Progenitor cell of endocrine pancreas (in vitro differentiated cells): Measurements from ENCODE around the gene SLC1A5. TPM values are rescaled to one million over a fixed set of nuclear protein-coding genes. Genes with fewer than 3 reads are reported as not detected.

Experiments used
- DNase-seq: peaks from one replicate; pipeline ENCODE4 v3.0.0; 2021; ENCODE audit warnings: low spot score; ENCODE audit not compliant: unreplicated experiment
- H3K27ac Mint-ChIP-seq: 2 replicates; pipeline ENCODE4 v1.8.0; 2021; ENCODE audit warnings: mild to moderate bottlenecking, moderate library complexity, mixed read lengths
- H3K27me3 Mint-ChIP-seq: 2 replicates; pipeline ENCODE4 v1.8.0; 2021; ENCODE audit warnings: mixed read lengths
- H3K36me3 Mint-ChIP-seq: 2 replicates; pipeline ENCODE4 v1.8.0; 2022; ENCODE audit warnings: mixed read lengths; ENCODE audit not compliant: insufficient read depth
- H3K4me1 Mint-ChIP-seq: 2 replicates; pipeline ENCODE4 v1.8.0; 2021; ENCODE audit warnings: low read depth, mixed read lengths
- H3K4me3 Mint-ChIP-seq: 2 replicates; pipeline ENCODE4 v1.8.0; 2021; ENCODE audit warnings: low read depth, mild to moderate bottlenecking, moderate library complexity, mixed read lengths
- H3K9me3 Mint-ChIP-seq: 2 replicates; pipeline ENCODE4 v1.8.0; 2021; ENCODE audit warnings: low read depth, mixed read lengths
- total RNA-seq: library from RNA; stranded (reverse); gene quantifications from 2 replicates; pipeline ENCODE4 v1.2.1, GENCODE V29; 2021
- TF ChIP-seq, protein P1 (sequence below): fragments of 200-600 bp; sonication (generic); IDR thresholded peaks from one replicate; pipeline ENCODE4 v1.5.0; 2021; ENCODE audit warnings: antibody characterized with exemption, mild to moderate bottlenecking; ENCODE audit not compliant: unreplicated experiment

The SLC1A5 gene
- total RNA-seq, 1 donor from 2014 or later = 24.2 TPM

DNA sequence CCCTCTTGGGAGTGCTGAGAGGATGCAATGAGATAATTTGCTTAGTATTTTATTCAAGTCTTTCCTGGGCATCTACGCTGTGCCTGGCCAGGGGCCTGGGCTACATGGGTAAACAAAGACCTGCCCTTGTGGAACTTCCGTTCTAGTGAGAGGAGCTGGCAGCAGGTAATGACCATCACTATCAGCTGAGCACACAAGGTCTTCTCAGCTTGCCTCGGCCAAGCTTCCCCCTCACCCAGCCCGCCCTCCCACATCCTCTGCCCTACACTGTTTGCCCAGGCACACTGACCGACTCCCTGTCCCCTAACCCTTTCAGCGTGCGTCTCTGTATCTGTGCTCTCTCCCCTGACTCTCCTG, 51.1 kb downstream of the SLC1A5 start:
- TF ChIP-seq, protein P1, sequence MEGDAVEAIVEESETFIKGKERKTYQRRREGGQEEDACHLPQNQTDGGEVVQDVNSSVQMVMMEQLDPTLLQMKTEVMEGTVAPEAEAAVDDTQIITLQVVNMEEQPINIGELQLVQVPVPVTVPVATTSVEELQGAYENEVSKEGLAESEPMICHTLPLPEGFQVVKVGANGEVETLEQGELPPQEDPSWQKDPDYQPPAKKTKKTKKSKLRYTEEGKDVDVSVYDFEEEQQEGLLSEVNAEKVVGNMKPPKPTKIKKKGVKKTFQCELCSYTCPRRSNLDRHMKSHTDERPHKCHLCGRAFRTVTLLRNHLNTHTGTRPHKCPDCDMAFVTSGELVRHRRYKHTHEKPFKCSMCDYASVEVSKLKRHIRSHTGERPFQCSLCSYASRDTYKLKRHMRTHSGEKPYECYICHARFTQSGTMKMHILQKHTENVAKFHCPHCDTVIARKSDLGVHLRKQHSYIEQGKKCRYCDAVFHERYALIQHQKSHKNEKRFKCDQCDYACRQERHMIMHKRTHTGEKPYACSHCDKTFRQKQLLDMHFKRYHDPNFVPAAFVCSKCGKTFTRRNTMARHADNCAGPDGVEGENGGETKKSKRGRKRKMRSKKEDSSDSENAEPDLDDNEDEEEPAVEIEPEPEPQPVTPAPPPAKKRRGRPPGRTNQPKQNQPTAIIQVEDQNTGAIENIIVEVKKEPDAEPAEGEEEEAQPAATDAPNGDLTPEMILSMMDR = no peak
- Mint-ChIP-seq H3K27ac (peak overlapping the region; percentile 82), H3K4me3 (no peak overlapping the region), H3K36me3 (peaks cover 7% of the 10 kb centered on the region), H3K9me3 (no peaks in the 10 kb centered on the region), H3K4me1 (peaks cover 10% of the 10 kb centered on the region), H3K27me3 (no peaks in the 10 kb centered on the region)
- DNase-seq = no peak

DNA sequence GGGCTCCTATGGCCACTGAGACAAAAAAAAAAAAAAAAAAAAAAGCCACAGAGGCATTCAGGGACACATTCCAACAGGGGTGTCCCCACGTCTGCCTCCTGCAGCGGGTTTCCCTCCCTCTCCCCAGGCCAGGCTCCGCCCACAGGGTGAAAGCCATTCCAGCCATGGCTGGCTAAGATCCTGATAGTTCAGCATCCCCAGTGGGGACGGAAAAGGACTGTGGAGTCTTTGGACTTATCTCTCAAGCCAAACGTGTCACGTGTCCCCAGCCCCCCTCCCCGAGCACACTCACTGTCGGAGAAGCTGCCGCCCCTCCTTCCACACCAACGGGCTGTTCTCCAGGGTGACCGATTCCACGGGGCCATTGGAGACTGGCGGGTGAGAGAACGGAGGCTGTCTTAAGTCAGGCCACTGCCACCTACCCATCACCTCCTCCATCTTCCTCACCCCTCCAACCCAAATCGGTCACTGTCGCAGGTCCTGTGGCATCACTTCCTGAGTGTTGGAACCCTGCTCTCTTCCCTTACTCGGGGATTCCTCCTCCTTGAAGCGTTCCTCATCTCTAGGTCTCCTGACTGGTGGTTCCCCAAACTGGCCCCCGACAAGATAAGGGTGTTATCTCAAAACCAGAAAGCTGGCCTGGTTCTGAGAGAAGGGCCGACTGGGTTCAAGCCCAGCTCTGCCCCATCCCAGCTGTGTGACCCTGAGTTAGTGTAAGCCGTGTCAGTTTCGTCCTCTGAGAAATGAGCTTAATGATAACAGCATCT, 51.7 kb downstream of the SLC1A5 start:
- no peak overlapping the region for H3K4me3 Mint-ChIP-seq

DNA sequence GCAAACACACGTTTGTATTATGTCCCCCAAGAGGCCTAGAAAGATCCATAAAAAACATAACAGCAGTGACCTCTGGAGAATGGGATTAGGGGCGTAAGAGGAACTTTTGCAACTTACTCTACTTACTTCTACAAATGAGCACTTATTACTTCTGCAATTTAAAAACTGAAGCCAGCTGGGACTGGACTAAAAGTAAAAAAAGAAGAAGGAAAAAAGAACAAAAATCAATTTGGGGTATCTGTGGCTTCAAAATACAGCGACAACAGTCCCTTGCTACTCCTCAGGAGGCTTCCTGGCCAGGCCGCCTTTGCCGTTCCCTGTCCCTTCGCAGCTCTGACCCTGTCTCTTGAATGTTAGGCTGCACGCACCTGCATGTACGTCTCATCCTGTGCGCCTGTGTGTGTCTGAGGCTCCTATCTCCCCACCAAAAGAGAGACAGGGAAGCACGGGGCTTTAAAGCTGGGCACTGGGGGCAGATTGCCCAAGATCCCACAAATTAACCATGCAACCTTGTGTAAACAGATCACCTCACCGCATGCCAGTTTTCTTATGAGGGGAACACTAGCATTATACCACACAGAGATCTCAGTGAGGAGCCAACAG, 54.6 kb downstream of the SLC1A5 start:
- H3K27me3 Mint-ChIP-seq = no peaks in the 10 kb centered on the region
- H3K9me3 Mint-ChIP-seq = no peaks in the 10 kb centered on the region
- no peak overlapping the region for H3K27ac Mint-ChIP-seq
- H3K4me1 Mint-ChIP-seq = peaks cover 8% of the 10 kb centered on the region
- H3K4me3 Mint-ChIP-seq = no peak overlapping the region
- DNase-seq = no peak
- TF ChIP-seq, protein P1 = no peak
- H3K36me3 Mint-ChIP-seq = peaks cover 14% of the 10 kb centered on the region

More for the DNA sequence above, 51.7 kb downstream of the SLC1A5 start:
- peaks cover 10% of the 10 kb centered on the region for H3K4me1 Mint-ChIP-seq
- TF ChIP-seq, protein P1 = no peak
- no peaks in the 10 kb centered on the region for H3K27me3 Mint-ChIP-seq
- no peak for DNase-seq
- H3K27ac Mint-ChIP-seq = no peak overlapping the region
- no peaks in the 10 kb centered on the region for H3K9me3 Mint-ChIP-seq
- H3K36me3 Mint-ChIP-seq = peaks cover 7% of the 10 kb centered on the region

DNA sequence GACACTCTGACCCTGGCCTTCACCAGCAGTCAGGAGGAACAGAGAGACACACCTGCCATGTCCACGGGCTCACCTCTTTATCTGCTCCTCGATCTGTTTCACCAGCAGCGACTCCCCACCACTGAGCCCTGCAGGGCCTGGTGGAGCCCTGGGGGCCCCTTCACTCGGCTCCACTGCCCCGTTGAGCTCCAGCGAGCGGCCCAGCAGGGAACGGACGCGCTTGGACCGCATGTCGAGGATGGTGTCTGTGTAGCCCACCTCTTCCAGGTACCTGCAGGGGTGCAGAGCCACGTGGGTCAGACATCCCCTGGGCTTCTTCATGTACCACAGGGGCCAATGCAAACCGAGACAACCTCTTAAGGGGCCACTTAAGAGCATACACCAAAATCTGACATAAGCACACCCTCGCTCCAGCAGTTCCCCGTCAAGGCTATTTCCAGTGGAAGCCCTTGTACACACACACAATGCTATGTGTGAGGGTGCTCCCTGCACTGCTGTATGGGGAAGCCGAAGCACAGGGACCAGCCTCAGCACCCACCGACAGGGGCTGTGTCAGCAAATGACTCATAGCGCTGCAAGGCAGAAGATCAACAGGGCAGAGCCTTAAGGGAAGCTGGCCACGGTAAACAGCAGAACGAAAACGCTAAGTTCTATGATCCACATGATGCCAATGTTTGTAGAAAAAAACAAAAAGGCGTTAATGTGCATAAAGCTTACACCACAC, 55.3 kb downstream of the SLC1A5 start:
- DNase-seq = no peak
- no peak overlapping the region for H3K27ac Mint-ChIP-seq
- H3K4me1 Mint-ChIP-seq = peaks cover 8% of the 10 kb centered on the region
- H3K9me3 Mint-ChIP-seq = no peaks in the 10 kb centered on the region
- no peak overlapping the region for H3K4me3 Mint-ChIP-seq
- no peaks in the 10 kb centered on the region for H3K27me3 Mint-ChIP-seq
- TF ChIP-seq, protein P1 = no peak
- peaks cover 17% of the 10 kb centered on the region for H3K36me3 Mint-ChIP-seq

DNA sequence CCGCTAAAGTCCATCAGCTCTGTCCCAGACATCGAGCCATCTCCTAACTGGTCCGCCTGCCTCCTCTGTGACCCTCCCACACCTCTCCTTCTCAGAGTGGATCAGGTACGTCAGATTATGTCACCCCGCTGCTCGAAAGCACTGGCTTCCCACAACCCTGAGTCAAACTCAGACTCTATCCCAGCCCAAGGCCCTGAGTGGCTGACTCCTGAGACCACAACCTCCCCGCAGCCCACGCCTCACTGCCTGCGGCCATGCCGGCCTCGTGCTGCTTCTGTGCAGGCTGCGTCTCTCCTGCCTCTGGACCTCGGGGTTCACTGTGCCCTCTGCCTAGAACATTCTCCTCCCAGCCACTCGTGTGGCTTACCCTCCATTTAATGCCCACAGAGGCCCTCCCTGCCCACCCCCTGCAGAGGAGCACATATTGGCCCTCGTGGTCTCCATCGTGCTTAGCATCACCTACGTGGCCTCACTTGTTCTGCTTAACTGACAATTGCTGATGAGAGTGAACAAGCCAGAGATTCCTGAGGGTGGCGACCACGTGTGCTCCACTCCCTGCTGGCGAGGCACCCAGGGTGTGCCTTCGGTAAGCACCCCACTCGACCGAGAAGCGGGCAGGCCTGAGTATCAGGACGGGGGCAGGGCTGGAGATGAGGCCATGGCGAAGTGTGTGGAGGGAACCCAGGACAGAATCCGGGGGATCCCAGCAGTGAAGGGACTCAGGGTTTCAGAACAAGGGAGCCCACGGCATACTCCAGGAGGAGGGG, 56.0 kb downstream of the SLC1A5 start:
- Mint-ChIP-seq H3K9me3 (no peaks in the 10 kb centered on the region), H3K27me3 (no peaks in the 10 kb centered on the region), H3K4me3 (no peak overlapping the region), H3K27ac (no peak overlapping the region), H3K36me3 (peaks cover 14% of the 10 kb centered on the region), H3K4me1 (peaks cover 2% of the 10 kb centered on the region)
- no peak for DNase-seq
- TF ChIP-seq, protein P1 = no peak
